PC-3 (cell line): Measurements from ENCODE around the gene ZC3H12A.

Experiments used
- EZH2 ChIP-seq: fragments of 300-600 bp; sonication (generic); IDR thresholded peaks from one replicate; pipeline ENCODE4 v1.6.1; 2017; ENCODE audit warnings: antibody characterized with exemption, mild to moderate bottlenecking, low read length; ENCODE audit not compliant: unreplicated experiment
- TF ChIP-seq, protein P1 (sequence below): fragments of 300-600 bp; sonication (generic); conservative IDR thresholded peaks from 2 replicates; pipeline ENCODE4 v1.5.1; 2017; ENCODE audit warnings: antibody characterized with exemption, low read depth, mild to moderate bottlenecking, low read length

- TF ChIP-seq, protein P1, sequence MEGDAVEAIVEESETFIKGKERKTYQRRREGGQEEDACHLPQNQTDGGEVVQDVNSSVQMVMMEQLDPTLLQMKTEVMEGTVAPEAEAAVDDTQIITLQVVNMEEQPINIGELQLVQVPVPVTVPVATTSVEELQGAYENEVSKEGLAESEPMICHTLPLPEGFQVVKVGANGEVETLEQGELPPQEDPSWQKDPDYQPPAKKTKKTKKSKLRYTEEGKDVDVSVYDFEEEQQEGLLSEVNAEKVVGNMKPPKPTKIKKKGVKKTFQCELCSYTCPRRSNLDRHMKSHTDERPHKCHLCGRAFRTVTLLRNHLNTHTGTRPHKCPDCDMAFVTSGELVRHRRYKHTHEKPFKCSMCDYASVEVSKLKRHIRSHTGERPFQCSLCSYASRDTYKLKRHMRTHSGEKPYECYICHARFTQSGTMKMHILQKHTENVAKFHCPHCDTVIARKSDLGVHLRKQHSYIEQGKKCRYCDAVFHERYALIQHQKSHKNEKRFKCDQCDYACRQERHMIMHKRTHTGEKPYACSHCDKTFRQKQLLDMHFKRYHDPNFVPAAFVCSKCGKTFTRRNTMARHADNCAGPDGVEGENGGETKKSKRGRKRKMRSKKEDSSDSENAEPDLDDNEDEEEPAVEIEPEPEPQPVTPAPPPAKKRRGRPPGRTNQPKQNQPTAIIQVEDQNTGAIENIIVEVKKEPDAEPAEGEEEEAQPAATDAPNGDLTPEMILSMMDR, result no peak
- no peak for TF ChIP-seq EZH2
Measured at GRCh38 chr1:37442644-37443043, 31.7 kb upstream of the ZC3H12A start.
